MM.1S (cell line): ENCODE results near the gene PRSS27.
A peak's percentile ranks its signal among the peaks of the same experiment; 100 is the strongest.

Source experiments
- DNase-seq: peaks from one replicate; pipeline ENCODE4 v3.0.0-alpha.2; 2015
- H2AFZ ChIP-seq: fragments of 300-600 bp; sonication (generic); 2 replicates; pipeline ENCODE4 v1.6.0; 2016; ENCODE audit warnings: antibody characterized with exemption, low read length
- H3F3A ChIP-seq: fragments of 300-600 bp; sonication (generic); 2 replicates; pipeline ENCODE4 v1.6.1; 2016; ENCODE audit warnings: mild to moderate bottlenecking, antibody characterized with exemption, low read length, moderate library complexity, mixed read lengths; ENCODE audit not compliant: insufficient read depth
- H3K27ac ChIP-seq: fragments of 300-600 bp; sonication (generic); 2 replicates; pipeline ENCODE4 v1.5.1; 2016; ENCODE audit warnings: mild to moderate bottlenecking, low read length
- H3K27me3 ChIP-seq: fragments of 300-600 bp; sonication (generic); replicated peaks from 2 replicates; pipeline ENCODE4 v1.6.0; 2016; ENCODE audit warnings: low read length; ENCODE audit not compliant: insufficient read depth
- H3K36me3 ChIP-seq: fragments of 300-600 bp; sonication (generic); replicated peaks from 2 replicates; pipeline ENCODE4 v1.6.1; 2016; ENCODE audit warnings: mild to moderate bottlenecking, low read length, mixed read lengths; ENCODE audit not compliant: insufficient read depth
- H3K4me1 ChIP-seq: fragments of 300-600 bp; sonication (generic); 2 replicates; pipeline ENCODE4 v1.6.1; 2016; ENCODE audit warnings: low read length, mixed read lengths
- H3K4me2 ChIP-seq: fragments of 300-600 bp; sonication (generic); 2 replicates; pipeline ENCODE4 v1.6.0; 2016; ENCODE audit warnings: low read depth, low read length
- H3K4me3 ChIP-seq: fragments of 300-600 bp; sonication (generic); 2 replicates; pipeline ENCODE4 v1.5.1; 2016; ENCODE audit warnings: low read length, mixed read lengths
- H3K79me2 ChIP-seq: fragments of 300-600 bp; sonication (generic); 2 replicates; pipeline ENCODE4 v1.6.1; 2016; ENCODE audit warnings: mixed run types, low read length, mixed read lengths
- H3K9ac ChIP-seq: fragments of 300-600 bp; sonication (generic); 2 replicates; pipeline ENCODE4 v1.6.1; 2016; ENCODE audit warnings: low read length, mixed read lengths
- H3K9me2 ChIP-seq: fragments of 300-600 bp; sonication (generic); replicated peaks from 2 replicates; pipeline ENCODE4 v1.6.1; 2016; ENCODE audit warnings: mild to moderate bottlenecking, low read length, mixed read lengths; ENCODE audit not compliant: insufficient read depth
- H3K9me3 ChIP-seq: fragments of 300-600 bp; sonication (generic); replicated peaks from 2 replicates; pipeline ENCODE4 v1.6.1; 2016; ENCODE audit warnings: mild to moderate bottlenecking, low read length, mixed read lengths; ENCODE audit not compliant: insufficient read depth
- H4K20me1 ChIP-seq: fragments of 300-600 bp; sonication (generic); 2 replicates; pipeline ENCODE4 v1.6.1; 2016; ENCODE audit warnings: mild to moderate bottlenecking, low read length, moderate library complexity, mixed read lengths; ENCODE audit not compliant: insufficient read depth
- EZH2 ChIP-seq: fragments of 300-600 bp; sonication (generic); optimal IDR thresholded peaks from 2 replicates; pipeline ENCODE3; 2017; ENCODE audit warnings: low read depth, mild to moderate bottlenecking, antibody characterized with exemption, low read length, mixed read lengths
- EZH2phosphoT487 ChIP-seq: fragments of 300-600 bp; sonication (generic); IDR thresholded peaks from 2 replicates; pipeline ENCODE4 v1.6.1; 2018; ENCODE audit warnings: antibody characterized with exemption, low read length
- TF ChIP-seq, protein P1 (sequence below): fragments of 300-600 bp; sonication (generic); IDR thresholded peaks from 2 replicates; pipeline ENCODE4 v1.5.1; 2016; ENCODE audit warnings: antibody characterized with exemption, low read length, mixed read lengths

Gene PRSS27

DNA sequence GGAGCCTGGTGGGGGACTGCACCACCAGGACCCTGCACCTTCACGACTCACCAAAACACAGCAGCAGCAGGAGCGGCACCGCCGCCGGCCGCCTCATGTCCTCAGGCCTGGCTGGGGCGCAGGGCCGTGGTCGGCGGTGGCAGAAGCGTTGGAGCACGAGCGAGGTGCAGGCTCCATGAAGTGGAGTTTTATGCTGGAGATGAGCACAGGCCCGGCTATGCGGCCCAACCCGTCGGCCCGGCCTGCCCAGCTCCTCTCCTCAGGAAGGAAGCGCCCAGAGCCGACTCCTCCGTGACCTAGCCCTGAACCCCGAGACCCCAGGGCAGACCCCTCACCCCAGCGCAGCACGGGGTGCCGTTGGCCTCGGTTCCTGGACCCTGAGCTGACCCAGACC, at the start of gene PRSS27:
PRSS27 (minus strand) TSS at position 161 of the 394 bp plus-strand sequence; CDS start at position 97, 64 bp downstream.
- Histone ChIP-seq H2AFZ (peak within 1 kb of the TSS; percentile 88), H3K4me1 (no peaks in the 10 kb centered on the region)
- DNase-seq: no peak

DNA sequence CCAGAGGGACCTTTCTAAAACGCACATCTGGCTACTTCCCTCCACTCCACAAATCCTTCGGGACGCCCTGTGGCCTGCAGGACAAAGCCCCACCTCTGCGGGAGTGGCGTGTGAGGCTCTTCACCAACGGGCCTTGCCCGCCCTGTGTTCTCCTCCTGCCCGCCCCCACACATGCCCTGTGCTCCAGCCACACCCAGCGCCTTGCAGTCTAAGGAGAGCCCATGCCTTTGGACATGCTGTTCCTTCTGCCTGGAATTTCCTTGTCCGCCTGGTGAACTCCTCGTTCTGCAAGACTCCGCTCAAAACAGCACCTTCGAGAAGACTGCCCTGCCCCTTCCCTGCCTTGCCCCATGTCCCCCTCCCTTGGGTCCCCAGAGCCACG, 49.6 kb upstream of the PRSS27 start:
- peaks cover 38% of the 10 kb centered on the region for H3F3A ChIP-seq
- no peak overlapping the region for H3K27ac ChIP-seq
- no peak overlapping the region for H3K4me3 ChIP-seq
- no peak overlapping the region for H2AFZ ChIP-seq
- peaks cover 42% of the 10 kb centered on the region for H3K79me2 ChIP-seq
- no peaks in the 10 kb centered on the region for H3K9me3 ChIP-seq
- H3K4me2 ChIP-seq: no peak overlapping the region
- peaks cover 26% of the 10 kb centered on the region for H3K36me3 ChIP-seq
- H3K4me1 ChIP-seq: no peaks in the 10 kb centered on the region
- H4K20me1 ChIP-seq: no peaks in the 10 kb centered on the region
- DNase-seq: no peak
- no peaks in the 10 kb centered on the region for H3K9me2 ChIP-seq
- no peaks in the 10 kb centered on the region for H3K27me3 ChIP-seq
- TF ChIP-seq, protein P1, sequence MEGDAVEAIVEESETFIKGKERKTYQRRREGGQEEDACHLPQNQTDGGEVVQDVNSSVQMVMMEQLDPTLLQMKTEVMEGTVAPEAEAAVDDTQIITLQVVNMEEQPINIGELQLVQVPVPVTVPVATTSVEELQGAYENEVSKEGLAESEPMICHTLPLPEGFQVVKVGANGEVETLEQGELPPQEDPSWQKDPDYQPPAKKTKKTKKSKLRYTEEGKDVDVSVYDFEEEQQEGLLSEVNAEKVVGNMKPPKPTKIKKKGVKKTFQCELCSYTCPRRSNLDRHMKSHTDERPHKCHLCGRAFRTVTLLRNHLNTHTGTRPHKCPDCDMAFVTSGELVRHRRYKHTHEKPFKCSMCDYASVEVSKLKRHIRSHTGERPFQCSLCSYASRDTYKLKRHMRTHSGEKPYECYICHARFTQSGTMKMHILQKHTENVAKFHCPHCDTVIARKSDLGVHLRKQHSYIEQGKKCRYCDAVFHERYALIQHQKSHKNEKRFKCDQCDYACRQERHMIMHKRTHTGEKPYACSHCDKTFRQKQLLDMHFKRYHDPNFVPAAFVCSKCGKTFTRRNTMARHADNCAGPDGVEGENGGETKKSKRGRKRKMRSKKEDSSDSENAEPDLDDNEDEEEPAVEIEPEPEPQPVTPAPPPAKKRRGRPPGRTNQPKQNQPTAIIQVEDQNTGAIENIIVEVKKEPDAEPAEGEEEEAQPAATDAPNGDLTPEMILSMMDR: no peak
- no peak for TF ChIP-seq EZH2
- no peak for TF ChIP-seq EZH2phosphoT487
- no peak overlapping the region for H3K9ac ChIP-seq

More for the DNA sequence above, at the start of gene PRSS27:
- no peak within 1 kb of the TSS for H3K27ac ChIP-seq
- H3F3A ChIP-seq: no peaks in the 10 kb centered on the region
- H3K27me3 ChIP-seq: peaks cover 30% of the 10 kb centered on the region
- H3K9me2 ChIP-seq: no peaks in the 10 kb centered on the region
- H3K4me2 ChIP-seq: peak within 1 kb of the TSS; percentile 56; the same call in 1 of the 2 replicates
- TF ChIP-seq, protein P1: no peak
- TF ChIP-seq EZH2 (no peak), EZH2phosphoT487 (no peak)
- H4K20me1 ChIP-seq: no peaks in the 10 kb centered on the region
- H3K79me2 ChIP-seq: no peaks in the 10 kb centered on the region
- no peaks in the 10 kb centered on the region for H3K9me3 ChIP-seq
- no peaks in the 10 kb centered on the region for H3K36me3 ChIP-seq
- H3K9ac ChIP-seq: peak within 1 kb of the TSS; percentile 67
- peak within 1 kb of the TSS; percentile 62 for H3K4me3 ChIP-seq

DNA sequence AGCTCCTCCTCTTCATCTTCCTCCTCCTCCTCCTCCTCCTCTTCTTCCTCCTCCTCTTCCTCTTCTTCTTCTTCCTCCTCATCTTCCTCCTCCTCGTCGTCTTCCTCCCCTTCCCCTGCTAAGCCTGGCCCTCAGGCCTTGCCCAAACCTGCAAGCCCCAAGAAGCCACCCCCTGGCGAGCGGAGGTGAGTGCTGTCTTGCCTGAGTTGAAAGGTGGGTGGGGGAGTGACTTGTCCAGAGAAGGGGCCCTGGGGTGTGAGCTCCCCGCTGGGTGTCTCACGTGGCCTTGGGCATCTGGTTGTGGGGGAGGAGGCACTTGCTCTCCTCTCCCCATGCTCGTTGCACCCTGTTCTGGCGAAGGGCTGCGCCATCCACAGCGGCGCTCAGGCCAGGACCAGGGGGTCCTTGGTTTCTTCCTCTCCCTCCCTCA, 49.1 kb upstream of the PRSS27 start:
- H4K20me1 ChIP-seq: no peaks in the 10 kb centered on the region
- no peaks in the 10 kb centered on the region for H3K9me3 ChIP-seq
- H2AFZ ChIP-seq: no peak overlapping the region
- no peaks in the 10 kb centered on the region for H3K9me2 ChIP-seq
- peaks cover 32% of the 10 kb centered on the region for H3K36me3 ChIP-seq
- TF ChIP-seq EZH2phosphoT487 (no peak), EZH2 (no peak)
- TF ChIP-seq, protein P1: no peak
- no peak overlapping the region for H3K4me3 ChIP-seq
- H3K9ac ChIP-seq: no peak overlapping the region
- H3K4me1 ChIP-seq: no peaks in the 10 kb centered on the region
- peaks cover 38% of the 10 kb centered on the region for H3F3A ChIP-seq
- no peak overlapping the region for H3K4me2 ChIP-seq
- no peak for DNase-seq
- peaks cover 47% of the 10 kb centered on the region for H3K79me2 ChIP-seq
- no peaks in the 10 kb centered on the region for H3K27me3 ChIP-seq
- H3K27ac ChIP-seq: no peak overlapping the region
